HFFc6 (cell line): ENCODE results near the gene PRSS48. TPM values are rescaled to one million over a fixed set of nuclear protein-coding genes. Genes with fewer than 3 reads are reported as not detected.

Source experiments
- DNase-seq: peaks from one replicate; pipeline ENCODE4 v3.0.0-alpha.2; 2018
- H3K27ac Mint-ChIP-seq: 2 replicates; pipeline ENCODE4 v1.8.0; 2020; ENCODE audit warnings: mild to moderate bottlenecking, mixed read lengths
- H3K27me3 Mint-ChIP-seq: 2 replicates; pipeline ENCODE4 v1.8.0; 2021; ENCODE audit warnings: mild to moderate bottlenecking, moderate library complexity, mixed read lengths; ENCODE audit not compliant: insufficient read depth
- H3K36me3 Mint-ChIP-seq: 2 replicates; pipeline ENCODE4 v1.8.0; 2021; ENCODE audit warnings: low read depth, mixed read lengths
- H3K4me1 Mint-ChIP-seq: 2 replicates; pipeline ENCODE4 v1.8.0; 2020; ENCODE audit warnings: low read depth, mixed read lengths
- H3K4me3 Mint-ChIP-seq: 2 replicates; pipeline ENCODE4 v1.8.0; 2020; ENCODE audit warnings: mild to moderate bottlenecking, moderate library complexity, mixed read lengths
- H3K9me3 Mint-ChIP-seq: 2 replicates; pipeline ENCODE4 v1.8.0; 2020; ENCODE audit warnings: mild to moderate bottlenecking, mixed read lengths
- CTCF ChIP-seq: fragments of 200-600 bp; sonication (generic); IDR thresholded peaks from 2 replicates; pipeline ENCODE4 v1.5.0; 2021; ENCODE audit warnings: antibody characterized with exemption, mild to moderate bottlenecking
- long read RNA-seq: library from polyadenylated mRNA; unstranded; transcript quantifications from one replicate; pipeline ENCODE4 v2.0.0, GENCODE V29; 2019
- total RNA-seq, 6 experiments: library from RNA; stranded (reverse); fragmentation: NEBNext Ultra II Directional; extraction: Animal tissue kit (Norgen Biotek cat#: 25700); gene quantifications; 2 replicates in 1 of 6; 3 replicates in 5 of 6; pipeline ENCODE4 v1.2.3, GENCODE V29; 2021

The PRSS48 gene
- not detected for total RNA-seq
- long read RNA-seq = 0 reads

- H3K27ac Mint-ChIP-seq = no peak within 1 kb of the TSS
- 0 out of 2 replicates have a peak, but pooled peaks cover 1% of the 10 kb centered on the region for H3K27me3 Mint-ChIP-seq
- TF ChIP-seq CTCF = peak; percentile 92
- peak; percentile 42 for DNase-seq
- H3K36me3 Mint-ChIP-seq = no peaks in the 10 kb centered on the region
- H3K4me1 Mint-ChIP-seq = no peaks in the 10 kb centered on the region
- no peaks in the 10 kb centered on the region for H3K9me3 Mint-ChIP-seq
- H3K4me3 Mint-ChIP-seq = no peak within 1 kb of the TSS
Observed at GRCh38 chr4:151276787-151277562, at the start of gene PRSS48. Gene PRSS48, plus strand, starts transcription at chr4:151277161. Its CDS starts 12 bp downstream, at chr4:151277173.

GRCh38 chr4:151227172-151227571 lies 49.8 kb upstream of the PRSS48 start:
- peak overlapping the region; percentile 95 for H3K27ac Mint-ChIP-seq

GRCh38 chr4:151227731-151228130 lies 49.2 kb upstream of the PRSS48 start:
- Mint-ChIP-seq H3K36me3 (peaks cover 24% of the 10 kb centered on the region), H3K27me3 (no peaks in the 10 kb centered on the region), H3K9me3 (no peaks in the 10 kb centered on the region), H3K27ac (peak overlapping the region; percentile 95), H3K4me1 (peaks cover 45% of the 10 kb centered on the region), H3K4me3 (peak overlapping the region; percentile 83)
- no peak for TF ChIP-seq CTCF
- DNase-seq = peak; percentile 75

More at GRCh38 chr4:151227172-151227571, 49.8 kb upstream of the PRSS48 start:
- Mint-ChIP-seq H3K4me1 (peaks cover 45% of the 10 kb centered on the region), H3K9me3 (no peaks in the 10 kb centered on the region), H3K4me3 (peak overlapping the region; percentile 83), H3K36me3 (peaks cover 24% of the 10 kb centered on the region), H3K27me3 (no peaks in the 10 kb centered on the region)
- DNase-seq = no peak
- TF ChIP-seq CTCF = no peak

GRCh38 chr4:151228189-151229119 lies 48.5 kb upstream of the PRSS48 start:
- Mint-ChIP-seq H3K4me3 (peak overlapping the region; percentile 83), H3K4me1 (peaks cover 38% of the 10 kb centered on the region), H3K27ac (peak overlapping the region; percentile 95), H3K9me3 (no peaks in the 10 kb centered on the region), H3K27me3 (no peaks in the 10 kb centered on the region), H3K36me3 (peaks cover 17% of the 10 kb centered on the region)
- TF ChIP-seq CTCF = no peak
- no peak for DNase-seq

GRCh38 chr4:151231915-151232595 lies 44.9 kb upstream of the PRSS48 start:
- H3K27me3 Mint-ChIP-seq = no peaks in the 10 kb centered on the region
- H3K9me3 Mint-ChIP-seq = peaks cover 4% of the 10 kb centered on the region; the same call in 1 of the 2 replicates
- TF ChIP-seq CTCF = no peak
- no peak overlapping the region for H3K4me3 Mint-ChIP-seq
- H3K36me3 Mint-ChIP-seq = 0 out of 2 replicates have a peak, but pooled peaks cover 9% of the 10 kb centered on the region
- no peak for DNase-seq
- H3K4me1 Mint-ChIP-seq = peaks cover 19% of the 10 kb centered on the region
- no peak overlapping the region for H3K27ac Mint-ChIP-seq
